OCI-LY7 (cell line): ENCODE measurements around the gene MON1A. TPM values are rescaled to one million over a fixed set of nuclear protein-coding genes. Genes with fewer than 3 reads are reported as not detected.

Experiments
- BruUV-seq: library from RNA; stranded (reverse); fragments of 400-500 nt; replicated peaks from 2 replicates; lab custom pipeline; 2021; lab: Mats Ljungman, UMichigan
- CTCF ChIA-PET: fragments of 300-600 bp; sonication (Branson Sonifier 250); formaldehyde crosslinking; loops from one replicate; lab custom pipeline; 2022; ENCODE audit warnings: antibody characterized with exemption; ENCODE audit not compliant: unreplicated experiment; lab: Charles Lee
- POLR2A ChIA-PET: fragments of 300-600 bp; sonication (Branson Sonifier 250); formaldehyde crosslinking; loops from one replicate; lab custom pipeline; 2022; ENCODE audit warnings: antibody characterized with exemption; lab: Charles Lee
- DNase-seq: peaks from one replicate; pipeline ENCODE4 v3.0.0-alpha.2; 2015; ENCODE audit warnings: low spot score
- H2AFZ ChIP-seq: fragments of 200-600 bp; sonication (generic), shearing (Covaris generic); 2 replicates; pipeline ENCODE4 v1.6.1; 2014; ENCODE audit warnings: mild to moderate bottlenecking, antibody characterized with exemption, low read length, moderate library complexity
- H3K27ac ChIP-seq: fragments of 200-600 bp; sonication (generic); 2 replicates; pipeline ENCODE4 v1.5.1; 2014; ENCODE audit warnings: mixed run types, low read depth, mild to moderate bottlenecking, moderate library complexity, low read length, inconsistent platforms; ENCODE audit not compliant: poor library complexity, severe bottlenecking
- H3K36me3 ChIP-seq: fragments of 200-600 bp; sonication (generic); 2 replicates; pipeline ENCODE4 v1.6.1; 2014; ENCODE audit warnings: mild to moderate bottlenecking, antibody characterized with exemption, low read length, moderate library complexity, mixed read lengths; ENCODE audit not compliant: insufficient read depth
- H3K4me1 ChIP-seq: fragments of 200-600 bp; sonication (generic); 2 replicates; pipeline ENCODE4 v1.5.1; 2014; ENCODE audit warnings: mild to moderate bottlenecking, low read length; ENCODE audit not compliant: insufficient read depth, poor library complexity, severe bottlenecking
- H3K4me2 ChIP-seq: fragments of 200-600 bp; sonication (generic); 2 replicates; pipeline ENCODE4 v1.6.1; 2014; ENCODE audit warnings: mild to moderate bottlenecking, low read length
- H3K4me3 ChIP-seq: fragments of 200-600 bp; sonication (generic); 2 replicates; pipeline ENCODE4 v1.5.1; 2014; ENCODE audit warnings: mild to moderate bottlenecking, low read depth, low read length; ENCODE audit not compliant: poor library complexity, severe bottlenecking
- H3K79me2 ChIP-seq: fragments of 200-600 bp; sonication (generic); 2 replicates; pipeline ENCODE4 v1.6.1; 2016; ENCODE audit warnings: low read depth, mild to moderate bottlenecking, low read length, moderate library complexity, mixed read lengths; ENCODE audit not compliant: insufficient read depth
- H3K9me2 ChIP-seq: fragments of 200-600 bp; sonication (generic); 2 replicates; pipeline ENCODE4 v1.6.1; 2016; ENCODE audit warnings: mild to moderate bottlenecking, low read length, mixed read lengths; ENCODE audit not compliant: insufficient read depth
- H3K9me3 ChIP-seq: fragments of 200-600 bp; sonication (generic); 2 replicates; pipeline ENCODE4 v1.6.1; 2014; ENCODE audit warnings: mild to moderate bottlenecking, mixed run types, low read length, mixed read lengths
- H4K20me1 ChIP-seq: fragments of 200-600 bp; sonication (generic); 2 replicates; pipeline ENCODE4 v1.6.1; 2014; ENCODE audit warnings: mild to moderate bottlenecking, antibody characterized with exemption, low read length, moderate library complexity, mixed read lengths; ENCODE audit not compliant: insufficient read depth
- CTCF ChIP-seq: fragments of 200-600 bp; sonication (generic); conservative IDR thresholded peaks from 2 replicates; pipeline ENCODE4 v1.5.1; 2014; ENCODE audit warnings: mild to moderate bottlenecking, antibody characterized with exemption, low read length, moderate library complexity, mixed read lengths
- EZH2phosphoT487 ChIP-seq: fragments of 200-600 bp; sonication (generic); IDR thresholded peaks from 2 replicates; pipeline ENCODE4 v1.6.1; 2018; ENCODE audit warnings: low read depth, borderline replicate concordance, mild to moderate bottlenecking, mixed run types, antibody characterized with exemption, low read length, moderate library complexity, mixed read lengths
- intact Hi-C: fragments of 100-400 bp; cut with micrococcal nuclease; formaldehyde crosslinking; loops from one replicate; pipeline ENCODE4 v1.10.0; 2022; ENCODE audit not compliant: unreplicated experiment
- total RNA-seq, 2 experiments: library from RNA; depleted of rRNA in 1 of 2; stranded (reverse); fragments of >200 nt in 1 of 2; shearing (Covaris generic) in 1 of 2; gene quantifications; 2 replicates each; pipeline ENCODE4 v1.2.3, GENCODE V29; 2014 to 2022

The MON1A gene
- total RNA-seq, 2 experiments from 2014 or later = 7.3 to 10.4 TPM

- intact Hi-C loops = no loop called here
- POLR2A ChIA-PET = no interaction called here
- Histone ChIP-seq H3K4me2 (no peak overlapping the region), H3K9me2 (no peaks in the 10 kb centered on the region), H2AFZ (no peak overlapping the region), H3K36me3 (no peaks in the 10 kb centered on the region), H3K4me3 (no peak overlapping the region), H3K9me3 (no peaks in the 10 kb centered on the region), H3K4me1 (peaks cover 17% of the 10 kb centered on the region), H4K20me1 (no peaks in the 10 kb centered on the region), H3K79me2 (no peaks in the 10 kb centered on the region), H3K27ac (no peak overlapping the region)
- DNase-seq = no peak
- BruUV-seq = no TSS peak
- TF ChIP-seq EZH2phosphoT487 = no peak
- no peak for TF ChIP-seq CTCF
- CTCF ChIA-PET = no interaction called here
Observed at GRCh38 chr3:49872801-49873281, 56.8 kb downstream of the MON1A start.

DNA sequence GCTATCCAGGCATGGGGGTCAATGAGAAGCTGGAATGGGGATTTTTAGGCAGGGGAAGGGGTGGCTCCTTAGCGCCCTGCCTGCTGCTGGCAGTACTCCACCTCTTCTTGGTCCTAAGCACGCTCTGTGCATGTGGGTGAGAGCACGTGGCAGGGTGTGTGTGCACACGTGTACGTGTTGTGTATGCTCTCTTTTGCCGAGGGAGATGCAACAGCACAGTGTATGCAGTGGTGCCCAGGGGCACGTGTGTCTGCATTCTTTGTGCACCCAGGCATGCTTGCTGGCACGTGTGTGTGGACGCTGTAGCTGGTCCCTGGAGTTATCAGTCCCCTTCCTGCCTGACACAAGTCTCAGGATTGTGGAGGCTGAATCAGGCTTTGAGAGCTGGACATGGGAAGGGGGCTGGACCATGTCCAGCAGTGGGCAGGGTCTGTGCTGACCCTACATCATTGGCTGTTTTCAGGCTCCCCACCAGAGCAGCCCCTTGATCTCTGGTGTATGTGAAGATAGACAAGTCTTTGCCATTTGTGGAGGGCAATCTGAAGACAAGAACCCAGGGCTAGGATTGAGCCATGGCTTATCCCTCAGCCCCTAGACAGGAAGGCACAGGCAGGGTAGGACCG lies 58.0 kb downstream of the MON1A start:
- Histone ChIP-seq H3K4me3 (no peak overlapping the region), H2AFZ (no peak overlapping the region), H4K20me1 (no peaks in the 10 kb centered on the region), H3K4me1 (peaks cover 17% of the 10 kb centered on the region), H3K4me2 (no peak overlapping the region), H3K9me3 (no peaks in the 10 kb centered on the region), H3K79me2 (no peaks in the 10 kb centered on the region), H3K27ac (no peak overlapping the region), H3K9me2 (no peaks in the 10 kb centered on the region), H3K36me3 (no peaks in the 10 kb centered on the region)
- no TSS peak for BruUV-seq
- no peak for DNase-seq
- POLR2A ChIA-PET = interaction anchor here (0.6 kb wide), 1 partner anchor 269 kb away, joined by 3 read pairs; no protein-coding TSS in a partner anchor
- intact Hi-C loops = no loop called here
- TF ChIP-seq EZH2phosphoT487 (no peak), CTCF (no peak)
- CTCF ChIA-PET = no interaction called here

- Histone ChIP-seq H3K9me3 (no peaks in the 10 kb centered on the region), H3K4me2 (peak within 1 kb of the TSS; percentile 79), H3K4me3 (peak within 1 kb of the TSS; percentile 59), H3K27ac (no peak within 1 kb of the TSS), H3K79me2 (no peaks in the 10 kb centered on the region), H4K20me1 (no peaks in the 10 kb centered on the region), H2AFZ (no peak within 1 kb of the TSS), H3K9me2 (no peaks in the 10 kb centered on the region), H3K36me3 (no peaks in the 10 kb centered on the region), H3K4me1 (peaks cover 17% of the 10 kb centered on the region)
- BruUV-seq = no TSS peak
- DNase-seq = peak; percentile 35
- CTCF ChIA-PET = no interaction called here
- intact Hi-C loops = no loop called here
- POLR2A ChIA-PET = interaction anchor here (1.2 kb wide), 1 partner anchor 12 kb away, joined by 3 read pairs; no protein-coding TSS in a partner anchor
- TF ChIP-seq CTCF = no peak
- TF ChIP-seq EZH2phosphoT487 = no peak
Observed at GRCh38 chr3:49869525-49870126, 60.0 kb downstream of the MON1A start, which contains the start of gene CAMKV. Gene CAMKV, minus strand, starts transcription at chr3:49869906. Its CDS starts 7,518 bp downstream, at chr3:49862388.
